SK-N-SH treated with all-trans-retinoic acid at 6 μM for 48 hours (cell line): ENCODE measurements around the gene FES.
"Not testable (repeated sequence)": the region's sequence is repeated elsewhere in the genome, so short reads cannot be mapped to it uniquely, and the experiment has no call there.

Experiments used
- ATAC-seq: fragments of 200-7000 bp; cut with Tn5 transposase; 3 replicates; pipeline ENCODE4 v1.9.1; 2020; ENCODE audit warnings: mild to moderate bottlenecking, moderate library complexity
- ARNTL ChIP-seq: fragments of 450-650 bp; formaldehyde crosslinking; IDR thresholded peaks from 2 replicates; pipeline ENCODE4 v1.5.0; 2020; ENCODE audit warnings: low read depth, mild to moderate bottlenecking, moderate library complexity, borderline replicate concordance
- BACH2 ChIP-seq: fragments of 250-450 bp; sonication (Bioruptor Pico); IDR thresholded peaks from 2 replicates; pipeline ENCODE4 v1.9.0; 2021; ENCODE audit warnings: mild to moderate bottlenecking, borderline replicate concordance
- CREB5 ChIP-seq: fragments of 250-450 bp; sonication (Bioruptor Pico); IDR thresholded peaks from 2 replicates; pipeline ENCODE4 v1.5.1; 2020; ENCODE audit warnings: low read depth, mild to moderate bottlenecking, moderate library complexity
- CSDC2 ChIP-seq: fragments of 250-450 bp; sonication (Bioruptor Pico); IDR thresholded peaks from 2 replicates; pipeline ENCODE4 v1.5.0; 2020; ENCODE audit warnings: mild to moderate bottlenecking, moderate library complexity
- ESRRG ChIP-seq: fragments of 250-450 bp; sonication (Bioruptor Pico); IDR thresholded peaks from 2 replicates; pipeline ENCODE4 v1.6.1; 2021; ENCODE audit warnings: mild to moderate bottlenecking
- GLIS3 ChIP-seq: fragments of 250-450 bp; sonication (Bioruptor Pico); IDR thresholded peaks from 2 replicates; pipeline ENCODE4 v1.5.0; 2020; ENCODE audit warnings: mild to moderate bottlenecking, moderate library complexity
- ISL1 ChIP-seq: fragments of 250-450 bp; sonication (Bioruptor Pico); IDR thresholded peaks from 2 replicates; pipeline ENCODE4 v2.1.2; 2022; ENCODE audit warnings: mild to moderate bottlenecking, moderate library complexity
- OSR1 ChIP-seq: fragments of 250-450 bp; sonication (Bioruptor Pico); IDR thresholded peaks from 2 replicates; pipeline ENCODE4 v1.8.0; 2022; ENCODE audit warnings: moderate library complexity, mild to moderate bottlenecking, inconsistent platforms
- PATZ1 ChIP-seq: fragments of 250-450 bp; sonication (Bioruptor Pico); IDR thresholded peaks from 2 replicates; pipeline ENCODE4 v1.8.0; 2020; ENCODE audit warnings: mild to moderate bottlenecking, moderate library complexity, borderline replicate concordance
- POU6F1 ChIP-seq: fragments of 250-450 bp; sonication (Bioruptor Pico); IDR thresholded peaks from 2 replicates; pipeline ENCODE4 v1.8.0; 2021; ENCODE audit warnings: low read depth, mild to moderate bottlenecking, moderate library complexity, borderline replicate concordance
- PPARA ChIP-seq: fragments of 250-450 bp; sonication (Bioruptor Pico); IDR thresholded peaks from 2 replicates; pipeline ENCODE4 v1.5.0; 2020; ENCODE audit warnings: mild to moderate bottlenecking, borderline replicate concordance
- RARB ChIP-seq: fragments of 250-450 bp; sonication (Bioruptor Pico); IDR thresholded peaks from 2 replicates; pipeline ENCODE4 v1.8.0; 2021; ENCODE audit warnings: mild to moderate bottlenecking, moderate library complexity
- SNAI2 ChIP-seq: fragments of 250-450 bp; sonication (Bioruptor Pico); IDR thresholded peaks from 2 replicates; pipeline ENCODE4 v1.5.0; 2020; ENCODE audit warnings: mild to moderate bottlenecking, moderate library complexity
- TCF4 ChIP-seq: fragments of 250-450 bp; sonication (Bioruptor Pico); IDR thresholded peaks from 2 replicates; pipeline ENCODE4 v1.8.0; 2021; ENCODE audit warnings: mild to moderate bottlenecking, moderate library complexity, borderline replicate concordance
- TOX ChIP-seq: fragments of 250-450 bp; sonication (Bioruptor Pico); IDR thresholded peaks from 2 replicates; pipeline ENCODE4 v1.8.0; 2021; ENCODE audit warnings: mild to moderate bottlenecking, moderate library complexity, borderline replicate concordance
- TSHZ2 ChIP-seq: fragments of 250-450 bp; sonication (Bioruptor Pico); IDR thresholded peaks from 2 replicates; pipeline ENCODE4 v1.5.0; 2020; ENCODE audit warnings: mild to moderate bottlenecking, moderate library complexity
- ZC3H10 ChIP-seq: fragments of 250-450 bp; sonication (Bioruptor Pico); IDR thresholded peaks from 2 replicates; pipeline ENCODE4 v1.5.1; 2021; ENCODE audit warnings: mild to moderate bottlenecking, moderate library complexity
- ZFP3 ChIP-seq: fragments of 250-450 bp; sonication (Bioruptor Pico); IDR thresholded peaks from 2 replicates; pipeline ENCODE4 v1.5.0; 2020; ENCODE audit warnings: mild to moderate bottlenecking, moderate library complexity
- ZFP30 ChIP-seq: fragments of 450-650 bp; formaldehyde crosslinking; IDR thresholded peaks from 2 replicates; pipeline ENCODE4 v1.5.0; 2022; ENCODE audit warnings: mild to moderate bottlenecking, moderate library complexity
- ZNF565 ChIP-seq: fragments of 450-650 bp; formaldehyde crosslinking; conservative IDR thresholded peaks from 2 replicates; pipeline ENCODE4 v1.5.0; 2020; ENCODE audit warnings: low read depth, mild to moderate bottlenecking, moderate library complexity
- ZNF70 ChIP-seq: fragments of 450-650 bp; formaldehyde crosslinking; IDR thresholded peaks from 2 replicates; pipeline ENCODE4 v1.5.0; 2020; ENCODE audit warnings: mild to moderate bottlenecking, moderate library complexity
- ZNF8 ChIP-seq: fragments of 450-650 bp; formaldehyde crosslinking; IDR thresholded peaks from 2 replicates; pipeline ENCODE4 v1.5.0; 2020; ENCODE audit warnings: mild to moderate bottlenecking, moderate library complexity

Gene FES

GRCh38 chr15:90840954-90841353 is 43.4 kb upstream of the FES start:
- no peak for ATAC-seq
- TF ChIP-seq GLIS3 (CRISPR knock-in tag) (no peak), ARNTL (CRISPR knock-in tag) (no peak), ZC3H10 (CRISPR knock-in tag) (no peak), CSDC2 (CRISPR knock-in tag) (no peak), ZNF70 (CRISPR knock-in tag) (no peak), PATZ1 (CRISPR knock-in tag) (no peak), BACH2 (CRISPR knock-in tag) (no peak), ZFP30 (no peak), ZNF8 (CRISPR knock-in tag) (no peak), ZNF565 (CRISPR knock-in tag) (no peak), OSR1 (CRISPR knock-in tag) (no peak), ESRRG (CRISPR knock-in tag) (no peak), RARB (CRISPR knock-in tag) (no peak), ISL1 (CRISPR knock-in tag) (no peak), PPARA (CRISPR knock-in tag) (no peak)

GRCh38 chr15:90844696-90845095 is 39.6 kb upstream of the FES start:
- no peak for TF ChIP-seq ESRRG (CRISPR knock-in tag)
- TF ChIP-seq PATZ1 (CRISPR knock-in tag), result no peak
- TF ChIP-seq ZNF8 (CRISPR knock-in tag), result no peak
- TF ChIP-seq ISL1 (CRISPR knock-in tag), result no peak
- no peak for TF ChIP-seq SNAI2 (CRISPR knock-in tag)
- TF ChIP-seq POU6F1, result no peak
- no peak for TF ChIP-seq PPARA (CRISPR knock-in tag)
- no peak for TF ChIP-seq ZFP3 (CRISPR knock-in tag)

GRCh38 chr15:90845201-90845949 is 38.9 kb upstream of the FES start:
- peak; percentile 86 for ATAC-seq
- TF ChIP-seq RARB (CRISPR knock-in tag) (no peak), CREB5 (CRISPR knock-in tag) (no peak), TSHZ2 (no peak), POU6F1 (no peak), ISL1 (CRISPR knock-in tag) (no peak), SNAI2 (CRISPR knock-in tag) (no peak), ESRRG (CRISPR knock-in tag) (no peak), PPARA (CRISPR knock-in tag) (no peak), ARNTL (CRISPR knock-in tag) (no peak), CSDC2 (CRISPR knock-in tag) (no peak), TOX (CRISPR knock-in tag) (no peak), TCF4 (CRISPR knock-in tag) (no peak), GLIS3 (CRISPR knock-in tag) (no peak), ZFP3 (CRISPR knock-in tag) (no peak), BACH2 (CRISPR knock-in tag) (no peak)
- TF ChIP-seq, all 23 proteins: peak for 0

More at GRCh38 chr15:90844696-90845095, 39.6 kb upstream of the FES start:
- ATAC-seq, result no peak; the same call in 1 of the 3 replicates

- ATAC-seq, result not testable (repeated sequence)
Observed at GRCh38 chr15:90849424-90849823, 34.9 kb upstream of the FES start.
